Ascending aorta (tissue), 2 donors: Measurements from ENCODE around the gene ISL1. TPM values are rescaled to one million over a fixed set of nuclear protein-coding genes. Genes with fewer than 3 reads are reported as not detected.

Experiments
- DNase-seq, 2 donors: peaks; one replicate each; pipeline ENCODE4 v3.0.0-alpha.2; 2019; ENCODE audit warnings: low spot score in 2 of 2
- H3K27ac ChIP-seq, 2 donors: fragments of 200-600 bp; sonication (generic); one replicate each; pipeline ENCODE4 v1.5.1; 2016 to 2017; ENCODE audit warnings: mild to moderate bottlenecking in 1 of 2
- H3K27me3 ChIP-seq: fragments of 200-600 bp; sonication (generic); one replicate; pipeline ENCODE4 v1.5.1; 2017
- H3K36me3 ChIP-seq, 2 donors: fragments of 200-600 bp; sonication (generic); one replicate each; pipeline ENCODE4 v1.5.1; 2016
- H3K4me1 ChIP-seq, 2 donors: fragments of 200-600 bp; sonication (generic); one replicate each; pipeline ENCODE4 v1.5.1; 2016 to 2017; ENCODE audit warnings: mild to moderate bottlenecking in 1 of 2
- H3K4me3 ChIP-seq, 2 donors: fragments of 200-600 bp; sonication (generic); one replicate each; pipeline ENCODE4 v1.5.1; 2016 to 2017; ENCODE audit warnings: mild to moderate bottlenecking in 1 of 2
- H3K9me3 ChIP-seq, 2 donors: fragments of 200-600 bp; sonication (generic); one replicate each; pipeline ENCODE4 v1.5.1; 2016
- intact Hi-C: fragments of 100-400 bp; cut with DNase I; formaldehyde crosslinking; loops from one replicate; pipeline ENCODE4 v1.15.1; 2023
- total RNA-seq: library from RNA; depleted of rRNA; stranded (reverse); fragments of >200 nt; gene quantifications from one replicate; pipeline ENCODE4 v1.1.0, GENCODE V29; 2016
- TF ChIP-seq, protein P1 (sequence below), 3 experiments: fragments of 200-600 bp in 2 of 3; fragments of 450-650 bp in 1 of 3; sonication (generic) in 2 of 3; IDR thresholded peaks; one replicate each; pipeline ENCODE4 v1.5.1; 2016 to 2019; ENCODE audit warnings: antibody characterized with exemption in 3 of 3, mild to moderate bottlenecking in 1 of 3, moderate library complexity in 1 of 3

The ISL1 gene
- total RNA-seq, 1 donor from 2014 or later: not detected

DNA sequence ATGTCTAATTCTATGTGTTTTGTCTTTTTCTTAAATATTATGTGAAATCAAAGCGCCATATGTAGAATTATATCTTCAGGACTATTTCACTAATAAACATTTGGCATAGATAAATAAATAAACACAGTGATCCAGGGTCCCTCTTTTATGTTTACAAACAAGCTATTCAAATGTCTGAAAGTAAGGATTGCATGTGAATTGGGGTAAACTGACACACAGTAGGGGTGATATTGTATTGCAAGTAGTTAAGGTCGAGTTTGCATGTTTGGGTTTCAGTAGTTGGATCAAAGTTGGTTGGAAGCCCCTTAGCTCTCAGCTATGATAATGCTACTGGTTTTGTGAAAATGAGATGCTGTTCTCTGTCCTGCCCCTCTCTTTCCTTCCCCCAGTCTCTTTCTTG lies 11.4 kb downstream of the ISL1 start:
- TF ChIP-seq, protein P1, sequence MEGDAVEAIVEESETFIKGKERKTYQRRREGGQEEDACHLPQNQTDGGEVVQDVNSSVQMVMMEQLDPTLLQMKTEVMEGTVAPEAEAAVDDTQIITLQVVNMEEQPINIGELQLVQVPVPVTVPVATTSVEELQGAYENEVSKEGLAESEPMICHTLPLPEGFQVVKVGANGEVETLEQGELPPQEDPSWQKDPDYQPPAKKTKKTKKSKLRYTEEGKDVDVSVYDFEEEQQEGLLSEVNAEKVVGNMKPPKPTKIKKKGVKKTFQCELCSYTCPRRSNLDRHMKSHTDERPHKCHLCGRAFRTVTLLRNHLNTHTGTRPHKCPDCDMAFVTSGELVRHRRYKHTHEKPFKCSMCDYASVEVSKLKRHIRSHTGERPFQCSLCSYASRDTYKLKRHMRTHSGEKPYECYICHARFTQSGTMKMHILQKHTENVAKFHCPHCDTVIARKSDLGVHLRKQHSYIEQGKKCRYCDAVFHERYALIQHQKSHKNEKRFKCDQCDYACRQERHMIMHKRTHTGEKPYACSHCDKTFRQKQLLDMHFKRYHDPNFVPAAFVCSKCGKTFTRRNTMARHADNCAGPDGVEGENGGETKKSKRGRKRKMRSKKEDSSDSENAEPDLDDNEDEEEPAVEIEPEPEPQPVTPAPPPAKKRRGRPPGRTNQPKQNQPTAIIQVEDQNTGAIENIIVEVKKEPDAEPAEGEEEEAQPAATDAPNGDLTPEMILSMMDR (IDR thresholded peaks at IDR 0.05): no peak
- Histone ChIP-seq H3K4me3 (no peak overlapping the region), H3K27me3 (no peaks in the 10 kb centered on the region), H3K27ac (no peak overlapping the region), H3K9me3 (no peaks in the 10 kb centered on the region), H3K4me1 (peaks cover 0 to 5% of the 10 kb centered on the region in 2 donors), H3K36me3 (no peaks in the 10 kb centered on the region)
- no peak for DNase-seq
- intact Hi-C loops: no loop called here

DNA sequence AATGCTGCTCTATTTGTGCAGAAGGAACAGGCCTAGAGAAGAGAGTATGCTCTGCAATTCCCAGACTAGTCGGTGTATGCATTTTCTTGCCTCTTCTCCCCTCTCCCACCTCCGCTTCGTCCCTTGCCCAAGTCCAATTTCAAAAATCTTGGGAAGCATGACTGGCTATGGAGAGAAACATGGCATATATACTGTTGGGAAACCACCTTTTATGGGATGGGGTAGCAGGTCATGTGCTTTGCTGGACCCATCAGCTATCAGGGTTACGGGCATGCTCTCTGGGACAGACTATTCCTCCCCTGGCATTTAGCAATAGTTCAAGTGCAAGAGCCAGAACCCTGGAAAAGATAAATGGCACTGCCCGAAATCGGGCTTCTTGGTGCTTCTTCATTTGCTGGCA lies 12.0 kb downstream of the ISL1 start:
- no peaks in the 10 kb centered on the region for H3K27me3 ChIP-seq
- no peaks in the 10 kb centered on the region for H3K36me3 ChIP-seq
- H3K4me3 ChIP-seq: no peak overlapping the region
- intact Hi-C loops: no loop called here
- H3K27ac ChIP-seq: no peak overlapping the region
- no peaks in the 10 kb centered on the region for H3K9me3 ChIP-seq
- DNase-seq: no peak
- TF ChIP-seq, protein P1 (IDR thresholded peaks at IDR 0.05): no peak
- no peaks in the 10 kb centered on the region for H3K4me1 ChIP-seq

DNA sequence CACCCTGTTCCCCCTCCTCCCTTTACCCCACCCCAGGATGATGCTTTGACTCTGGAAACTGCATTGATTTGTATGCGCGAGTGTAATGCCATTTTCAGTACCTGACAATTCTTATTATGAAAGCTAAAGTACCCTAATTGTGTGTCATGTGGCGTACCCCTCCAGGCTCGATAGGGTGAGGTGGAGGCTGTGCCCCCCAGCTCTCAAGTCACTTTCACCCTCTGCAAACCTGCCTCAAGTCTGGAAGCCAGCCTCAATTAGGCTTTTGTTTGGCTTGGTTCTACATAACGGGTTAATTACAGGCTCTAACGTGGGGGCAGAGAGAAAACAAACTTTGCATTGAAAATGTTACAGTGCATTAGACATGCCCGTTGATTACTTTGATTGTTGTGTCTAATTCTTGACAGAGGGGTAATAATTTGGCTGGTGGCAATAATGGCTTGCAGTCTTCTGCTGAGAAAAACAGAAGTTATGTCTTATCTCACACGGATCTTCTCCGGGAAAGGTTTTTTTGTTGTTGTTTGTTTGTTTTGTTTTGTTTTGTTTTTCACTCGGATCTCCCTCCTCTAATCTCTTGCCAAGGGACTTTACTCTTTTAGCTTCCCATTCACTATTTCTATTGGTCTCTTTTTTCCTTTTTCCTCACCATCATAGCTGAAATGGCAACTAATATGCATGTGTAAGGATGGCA lies 12.6 kb downstream of the ISL1 start:
- intact Hi-C loops: no loop called here
- Histone ChIP-seq H3K4me1 (no peaks in the 10 kb centered on the region), H3K36me3 (no peaks in the 10 kb centered on the region), H3K27ac (no peak overlapping the region), H3K27me3 (no peaks in the 10 kb centered on the region), H3K9me3 (no peaks in the 10 kb centered on the region), H3K4me3 (no peak overlapping the region)
- DNase-seq: no peak
- TF ChIP-seq, protein P1 (IDR thresholded peaks at IDR 0.05): no peak

DNA sequence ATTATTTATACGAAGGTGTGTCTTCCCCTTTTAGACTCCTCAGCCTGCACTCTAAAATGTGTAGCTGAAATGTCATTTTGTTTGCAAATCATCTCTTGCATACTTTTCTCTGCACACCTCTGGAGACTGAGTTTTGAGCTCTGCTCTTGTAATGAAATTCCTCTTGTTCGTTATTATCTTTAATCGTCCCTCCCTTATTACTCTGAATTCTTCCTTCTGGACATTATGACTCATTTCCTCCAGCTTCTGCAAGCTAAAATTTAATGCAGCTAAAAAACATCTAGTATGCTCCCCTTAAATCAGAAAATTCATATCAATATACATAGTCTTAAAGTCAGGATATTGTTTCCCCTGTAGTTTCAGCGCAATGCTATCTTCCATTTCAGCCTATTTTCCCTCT lies 13.5 kb downstream of the ISL1 start:
- no peak for DNase-seq
- Histone ChIP-seq H3K4me3 (no peak overlapping the region), H3K4me1 (no peaks in the 10 kb centered on the region), H3K9me3 (no peaks in the 10 kb centered on the region), H3K27me3 (no peaks in the 10 kb centered on the region), H3K27ac (no peak overlapping the region), H3K36me3 (no peaks in the 10 kb centered on the region)
- intact Hi-C loops: no loop called here
- TF ChIP-seq, protein P1 (IDR thresholded peaks at IDR 0.05): no peak

DNA sequence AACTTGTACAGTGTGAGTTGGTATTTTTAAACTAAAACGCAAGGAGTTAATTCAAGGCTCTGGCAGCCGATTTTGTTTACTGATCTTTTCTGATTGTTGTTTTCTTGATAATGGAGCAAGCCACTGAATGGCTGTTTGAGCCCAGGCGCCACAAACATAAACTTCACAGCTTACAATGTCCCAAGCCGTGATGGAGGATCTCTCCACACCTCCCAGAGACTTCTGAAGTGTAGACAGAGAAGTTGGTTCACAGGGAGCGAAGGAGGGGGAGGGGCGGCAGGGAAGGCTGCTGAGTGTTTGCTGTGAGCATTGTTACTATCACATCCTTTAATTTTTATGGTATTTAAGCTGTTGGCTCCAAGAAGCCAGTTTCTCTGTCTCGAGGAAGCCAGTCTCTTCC lies 14.7 kb downstream of the ISL1 start:
- Histone ChIP-seq H3K9me3 (no peaks in the 10 kb centered on the region), H3K27me3 (no peaks in the 10 kb centered on the region), H3K36me3 (no peaks in the 10 kb centered on the region), H3K4me1 (no peaks in the 10 kb centered on the region), H3K27ac (no peak overlapping the region), H3K4me3 (no peak overlapping the region)
- TF ChIP-seq, protein P1 (IDR thresholded peaks at IDR 0.05): no peak
- intact Hi-C loops: no loop called here
- no peak for DNase-seq
